GM18861 (cell line): Measurements from ENCODE around the gene PRRG1.
"Not testable (repeated sequence)": the region's sequence is repeated elsewhere in the genome, so short reads cannot be mapped to it uniquely, and the experiment has no call there.

Experiments used
- ATAC-seq: cut with Tn5 transposase; IDR thresholded peaks from one replicate; pipeline ENCODE4 v1.9.1; 2021; ENCODE audit not compliant: unreplicated experiment

The PRRG1 gene

DNA sequence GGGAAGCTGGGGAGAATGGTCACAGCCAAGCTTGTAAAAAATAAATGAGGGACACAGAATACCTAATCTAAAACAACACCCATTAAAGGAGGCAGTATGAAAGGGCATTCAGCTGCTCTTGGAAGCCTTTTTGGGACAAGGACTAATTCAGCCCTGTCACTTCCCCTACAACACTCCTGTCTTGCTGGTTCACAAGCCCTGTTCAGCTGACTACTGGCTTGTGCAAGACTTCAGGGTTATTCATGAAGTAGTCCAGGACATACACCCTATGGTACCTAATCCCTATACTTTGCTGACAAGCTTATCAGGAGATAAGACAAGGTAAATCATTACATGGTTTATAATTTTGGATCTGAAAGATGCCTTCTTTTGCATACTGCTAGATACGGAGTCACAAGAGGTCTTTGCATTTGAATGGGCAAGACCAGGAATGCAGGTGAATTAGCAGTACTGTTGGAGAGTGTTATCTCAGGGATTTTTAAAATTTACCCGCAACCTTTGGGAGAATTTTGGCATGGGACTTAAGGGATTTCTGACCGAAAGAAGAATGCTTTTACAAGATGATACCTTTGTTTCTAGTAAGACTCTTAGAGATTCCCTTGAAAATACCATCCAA is 119.1 kb downstream of the PRRG1 start:
- no peak for ATAC-seq

DNA sequence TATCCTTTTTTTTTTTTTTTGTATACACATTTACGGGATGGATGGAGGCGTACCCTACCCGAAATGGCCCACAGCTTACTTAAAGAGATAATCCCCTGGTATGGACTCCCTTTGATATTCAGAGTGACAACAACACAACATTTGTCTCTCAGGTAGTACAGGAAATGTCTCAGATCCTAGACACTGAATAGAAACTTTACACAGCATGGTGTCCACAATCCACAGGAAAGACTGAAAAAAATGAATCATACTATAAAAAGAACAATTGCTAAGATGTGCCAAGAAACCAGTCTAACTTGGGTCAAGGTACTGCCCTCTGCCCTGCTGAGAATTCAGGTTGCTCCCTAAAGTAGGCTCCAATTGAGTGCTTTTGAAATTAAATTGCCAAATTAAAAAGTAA is 121.5 kb downstream of the PRRG1 start:
- no peak for ATAC-seq

- no peak for ATAC-seq
Measured at GRCh38 chrX:37472836-37473235, 123.7 kb downstream of the PRRG1 start.

DNA sequence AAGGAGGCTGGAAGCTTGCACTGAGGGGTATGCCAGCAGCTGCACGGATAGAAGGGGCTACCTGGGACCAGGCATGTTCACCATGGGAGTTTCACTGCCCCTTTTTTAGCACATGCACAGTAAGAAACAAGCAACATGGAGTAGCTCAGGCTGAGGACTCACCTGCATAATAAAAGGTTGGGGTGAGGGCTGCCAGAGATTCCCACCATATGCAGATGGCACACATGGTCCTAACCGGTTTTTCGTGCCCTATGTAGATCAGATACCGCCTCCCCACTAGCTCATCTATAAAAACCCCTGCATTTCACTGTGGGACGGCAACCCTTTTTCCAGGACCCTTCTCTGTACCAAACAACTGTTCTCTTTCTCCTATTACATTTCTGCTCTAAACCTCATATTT is 125.3 kb downstream of the PRRG1 start:
- no peak for ATAC-seq

DNA sequence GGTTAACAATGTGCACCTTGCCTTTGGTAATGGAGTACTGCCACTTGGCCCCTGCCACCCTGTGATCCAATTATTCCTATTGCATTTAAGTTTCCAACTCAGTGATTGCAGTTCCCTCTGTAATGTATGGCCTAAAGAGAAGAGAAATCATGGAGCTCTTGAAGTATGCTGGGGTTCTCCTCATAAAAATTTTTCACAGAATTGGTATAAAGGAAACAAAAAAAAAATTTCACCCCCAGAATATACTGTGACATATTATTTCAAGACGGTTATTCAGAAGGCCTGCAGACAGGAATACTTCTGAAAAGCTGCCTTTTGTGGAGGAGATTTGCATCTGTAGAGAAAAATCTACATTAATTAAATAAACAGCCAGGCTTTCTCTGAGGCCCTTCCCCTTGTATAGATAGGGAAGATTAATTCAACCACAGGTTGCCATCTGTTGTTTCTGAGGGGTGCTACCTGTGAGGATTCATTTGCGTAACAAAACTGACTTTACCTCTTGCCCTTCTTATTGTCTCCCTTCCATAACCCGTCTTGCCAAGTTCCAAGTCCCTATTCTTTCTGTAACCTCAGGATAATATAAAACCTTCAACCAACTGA is 127.5 kb downstream of the PRRG1 start:
- ATAC-seq, result no peak

DNA sequence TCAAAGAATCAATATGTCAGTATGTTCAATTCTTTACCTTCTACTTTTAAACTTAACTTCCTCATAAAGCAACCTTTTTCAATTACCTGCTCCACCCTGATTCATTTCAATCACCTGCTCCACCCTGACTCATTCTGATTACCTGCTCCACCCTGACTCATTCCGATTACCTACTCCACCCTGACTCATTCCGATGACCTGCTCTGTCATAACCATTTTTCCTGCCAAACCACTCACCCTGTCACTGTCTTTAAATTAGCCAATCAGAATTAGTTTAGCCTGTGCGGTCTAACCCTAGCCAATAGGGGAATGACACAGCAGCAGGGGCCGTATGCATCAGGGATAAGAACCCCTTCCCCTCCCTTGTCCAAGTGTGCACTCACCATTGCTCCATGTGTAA is 135.2 kb downstream of the PRRG1 start:
- ATAC-seq, result not testable (repeated sequence)

GRCh38 chrX:37485429-37485828 is 136.3 kb downstream of the PRRG1 start:
- ATAC-seq, result no peak

GRCh38 chrX:37487271-37487670 is 138.1 kb downstream of the PRRG1 start:
- ATAC-seq, result no peak

DNA sequence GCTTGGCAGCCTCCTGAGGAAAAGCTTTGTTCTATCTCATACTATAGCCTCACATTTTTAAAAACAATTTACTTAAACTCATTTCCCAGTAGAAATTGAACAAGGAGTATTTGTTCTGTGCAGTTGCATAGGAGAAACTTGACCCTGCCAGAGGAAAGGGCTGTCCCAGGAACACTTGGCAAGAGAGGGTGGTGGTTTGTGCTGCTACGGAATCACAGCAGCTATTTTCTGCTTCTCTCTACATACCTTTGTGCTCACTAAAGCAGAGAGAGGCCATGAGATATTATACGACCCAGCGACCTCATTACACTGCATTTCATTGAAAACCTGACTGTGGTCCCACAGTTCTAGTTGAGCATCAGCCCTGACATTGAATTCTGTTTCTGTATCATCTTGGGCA is 139.2 kb downstream of the PRRG1 start:
- ATAC-seq, result no peak

GRCh38 chrX:37491686-37492085 is 142.5 kb downstream of the PRRG1 start:
- ATAC-seq, result no peak

GRCh38 chrX:37495760-37496159 is 146.6 kb downstream of the PRRG1 start:
- ATAC-seq, result not testable (repeated sequence)

DNA sequence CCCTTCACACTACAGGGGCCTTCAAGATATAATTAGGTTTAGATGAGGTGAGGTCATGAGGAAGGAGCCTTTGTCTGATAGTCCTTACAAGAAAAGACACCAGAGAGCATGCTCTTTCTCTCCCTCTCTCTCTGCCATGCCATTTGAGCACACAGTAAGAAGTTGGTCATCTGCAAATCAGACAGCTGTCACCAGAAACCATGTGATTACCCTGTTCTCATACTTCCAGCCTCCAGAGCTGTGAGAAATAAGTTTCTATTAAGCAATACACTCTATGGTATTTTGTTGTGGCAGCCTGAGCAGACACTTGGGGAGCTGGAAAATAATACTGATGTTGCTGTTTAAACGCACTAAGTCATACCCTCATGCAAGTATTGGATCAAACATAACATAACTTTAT is 148.0 kb downstream of the PRRG1 start:
- ATAC-seq, result not testable (repeated sequence)

GRCh38 chrX:37498323-37498722 is 149.2 kb downstream of the PRRG1 start:
- not testable (repeated sequence) for ATAC-seq

DNA sequence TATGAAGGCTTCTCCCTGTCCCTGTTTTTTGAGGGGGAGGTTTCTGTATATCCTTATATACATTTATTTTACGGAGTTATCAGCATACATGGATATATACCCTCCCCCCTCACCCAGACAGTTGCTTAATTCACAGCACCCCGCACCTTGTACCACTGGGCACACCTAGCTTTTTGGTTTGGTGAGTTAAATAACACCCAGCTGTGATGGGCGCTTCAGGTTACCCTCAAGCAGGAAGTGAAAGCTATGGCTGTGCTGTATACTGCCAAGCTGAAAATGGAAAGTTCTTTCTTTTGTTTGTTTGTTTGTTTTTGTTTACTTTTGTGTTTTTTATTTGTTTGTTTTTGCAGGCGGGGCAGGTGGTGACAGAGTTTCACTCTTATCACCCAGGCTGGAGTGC is 150.5 kb downstream of the PRRG1 start:
- not testable (repeated sequence) for ATAC-seq

DNA sequence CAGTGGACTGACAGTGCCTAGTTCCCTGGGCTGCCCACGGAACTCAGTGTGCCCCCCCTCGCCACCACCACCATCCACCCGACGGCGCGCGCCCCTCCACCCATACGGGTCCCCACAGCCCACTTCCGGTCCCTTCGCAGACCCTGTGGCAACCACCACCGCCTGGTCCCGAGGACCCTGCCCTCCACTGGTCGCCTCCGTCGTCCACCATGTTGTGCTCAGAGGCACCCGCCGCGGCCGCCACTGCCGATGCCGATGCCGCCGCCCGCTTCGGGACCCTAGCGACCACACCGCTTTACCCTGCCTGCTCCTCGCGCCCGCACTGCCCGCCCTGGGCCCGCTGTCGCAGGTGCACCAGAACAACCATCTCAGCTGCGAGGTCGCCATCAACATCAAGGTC is 155.8 kb downstream of the PRRG1 start:
- ATAC-seq, result no peak
